Right lobe of liver (tissue), 4 donors: ENCODE results near the gene RAD18.

Source experiments
- CTCF ChIP-seq, 4 donors: fragments of 200-600 bp in 3 of 4; fragments of 450-650 bp in 1 of 4; IDR thresholded peaks; one replicate each; pipeline versions ENCODE4 v1.5.1 to v1.8.0; 2016 to 2022; ENCODE audit warnings: antibody characterized with exemption in 4 of 4, mild to moderate bottlenecking in 2 of 4
- POLR2A ChIP-seq: fragments of 450-650 bp; IDR thresholded peaks from one replicate; pipeline ENCODE4 v1.6.1; 2017; ENCODE audit warnings: antibody characterized with exemption, mild to moderate bottlenecking
- donor health status: DM: no; HTN: no; CAD: no.
- donor health status: DM: no; HTN: no; CAD: no.
- donor health status: DM: no; HTN: yes; CAD: no.

GRCh38 chr3:8962226-8962861, 928 bp downstream of the RAD18 start:
- TF ChIP-seq CTCF (IDR thresholded peaks at IDR 0.05) (no peak), POLR2A (no peak)
